ENCODE measurements around the gene IKZF2.
A peak's percentile ranks its signal among the peaks of the same experiment; 100 is the strongest.

The IKZF2 gene

DNA sequence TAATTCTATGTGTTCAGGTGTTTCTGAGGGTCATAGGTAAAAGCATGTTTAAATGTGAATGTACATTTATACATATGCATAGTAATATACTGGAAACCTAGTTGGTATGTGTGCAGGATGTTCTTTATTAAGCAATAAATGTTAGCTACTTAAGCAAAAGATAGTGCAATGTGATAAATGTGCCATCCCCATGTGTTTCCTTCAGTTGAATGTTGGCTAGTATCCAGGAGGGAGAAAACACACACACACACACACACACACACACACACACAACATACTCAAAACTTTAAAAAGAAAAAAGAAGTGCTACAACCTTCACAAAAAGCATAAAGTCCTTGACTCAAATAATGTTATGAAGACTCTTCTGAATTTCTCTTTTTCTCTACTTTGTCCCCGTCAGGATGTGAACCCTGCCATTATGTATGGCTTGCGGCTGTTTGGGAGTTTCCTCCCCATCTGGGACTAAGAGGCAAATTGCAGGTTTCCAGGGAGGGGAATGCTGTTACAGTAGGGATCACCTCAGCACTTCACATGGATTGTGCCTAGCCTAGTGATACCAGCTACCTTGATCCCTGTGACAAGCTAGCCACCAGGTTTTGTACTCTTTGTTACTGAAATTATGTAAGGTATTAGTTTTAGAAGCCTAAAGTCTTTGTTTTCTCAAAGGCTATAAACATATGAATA is 82.6 kb downstream of the IKZF2 start:
- Histone ChIP-seq H3K4me3 (peak overlapping the region; percentile 19; the same call in 1 of the 2 replicates), H3K36me3 (ENCODE audit: insufficient read depth, low read length) (no peaks in the 10 kb centered on the region; the same call in 1 of the 2 replicates), H3K9me3 (ENCODE audit: low read depth, low read length) (no peaks in the 10 kb centered on the region), H3K27ac (peak overlapping the region; percentile 78; the same call in 1 of the 2 replicates), H3K9ac (ENCODE audit: insufficient read length) (no peak overlapping the region)
- no peak for TF ChIP-seq FOXP2 (optimal IDR thresholded peaks at IDR 0.05; ENCODE audit: control extremely low read depth, extremely low read length, insufficient read depth)
- no peak for TF ChIP-seq EZH2 (IDR thresholded peaks at IDR 0.05)
- TF ChIP-seq POLR2AphosphoS5 (IDR thresholded peaks at IDR 0.05; ENCODE audit: borderline replicate concordance, low read depth, low read length) = no peak
- DNase-seq (ENCODE audit: low read depth, low spot score) = peak; percentile 51

DNA sequence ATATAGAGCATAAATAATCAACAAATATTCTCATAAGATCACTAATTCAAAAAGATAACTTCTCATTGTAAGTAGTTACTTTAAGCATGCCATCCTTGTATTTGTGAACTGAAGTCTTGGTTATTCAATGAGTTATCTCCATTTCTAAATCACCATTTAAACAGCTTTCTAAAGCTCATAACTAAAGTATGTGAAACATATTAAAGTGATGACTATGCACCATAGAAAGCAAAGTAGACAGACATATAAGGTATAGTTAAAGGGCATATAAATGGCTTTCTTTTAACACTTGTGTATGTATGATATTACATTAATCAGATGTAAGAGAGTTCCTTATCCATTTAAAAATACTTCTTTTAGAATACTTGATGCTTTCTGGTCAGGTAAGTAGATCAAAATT is 83.5 kb downstream of the IKZF2 start:
- Histone ChIP-seq H3K4me3 (no peak overlapping the region), H3K9me3 (ENCODE audit: low read depth, low read length) (no peaks in the 10 kb centered on the region), H3K36me3 (ENCODE audit: insufficient read depth, low read length) (no peaks in the 10 kb centered on the region; the same call in 1 of the 2 replicates), H3K9ac (ENCODE audit: insufficient read length) (no peak overlapping the region), H3K27ac (no peak overlapping the region)
- TF ChIP-seq EZH2 (IDR thresholded peaks at IDR 0.05) = no peak
- TF ChIP-seq FOXP2 (optimal IDR thresholded peaks at IDR 0.05; ENCODE audit: control extremely low read depth, extremely low read length, insufficient read depth) = no peak
- no peak for TF ChIP-seq POLR2AphosphoS5 (IDR thresholded peaks at IDR 0.05; ENCODE audit: borderline replicate concordance, low read depth, low read length)
- no peak for DNase-seq (ENCODE audit: low read depth, low spot score)

DNA sequence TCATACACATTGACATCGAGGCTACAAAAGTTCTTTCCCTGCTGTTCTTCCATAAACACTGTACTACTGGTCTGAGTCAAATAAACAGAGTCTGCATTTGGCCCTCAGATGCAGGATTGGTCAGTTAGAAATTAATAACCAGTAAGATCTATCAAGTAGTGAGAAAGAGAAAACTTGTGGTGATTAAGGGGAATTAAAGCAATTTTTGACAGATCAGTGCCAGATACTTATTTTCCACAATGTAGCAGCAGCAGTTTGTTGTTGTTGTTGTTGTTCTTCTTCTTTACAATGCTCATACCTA is 85.0 kb downstream of the IKZF2 start:
- no peak for TF ChIP-seq FOXP2 (optimal IDR thresholded peaks at IDR 0.05; ENCODE audit: control extremely low read depth, extremely low read length, insufficient read depth)
- TF ChIP-seq EZH2 (IDR thresholded peaks at IDR 0.05) = no peak
- no peak for TF ChIP-seq POLR2AphosphoS5 (IDR thresholded peaks at IDR 0.05; ENCODE audit: borderline replicate concordance, low read depth, low read length)
- no peak for DNase-seq (ENCODE audit: low read depth, low spot score)
- Histone ChIP-seq H3K4me3 (no peak overlapping the region), H3K36me3 (ENCODE audit: insufficient read depth, low read length) (no peaks in the 10 kb centered on the region; the same call in 1 of the 2 replicates), H3K27ac (no peak overlapping the region), H3K9me3 (ENCODE audit: low read depth, low read length) (no peaks in the 10 kb centered on the region), H3K9ac (ENCODE audit: insufficient read length) (no peak overlapping the region)

DNA sequence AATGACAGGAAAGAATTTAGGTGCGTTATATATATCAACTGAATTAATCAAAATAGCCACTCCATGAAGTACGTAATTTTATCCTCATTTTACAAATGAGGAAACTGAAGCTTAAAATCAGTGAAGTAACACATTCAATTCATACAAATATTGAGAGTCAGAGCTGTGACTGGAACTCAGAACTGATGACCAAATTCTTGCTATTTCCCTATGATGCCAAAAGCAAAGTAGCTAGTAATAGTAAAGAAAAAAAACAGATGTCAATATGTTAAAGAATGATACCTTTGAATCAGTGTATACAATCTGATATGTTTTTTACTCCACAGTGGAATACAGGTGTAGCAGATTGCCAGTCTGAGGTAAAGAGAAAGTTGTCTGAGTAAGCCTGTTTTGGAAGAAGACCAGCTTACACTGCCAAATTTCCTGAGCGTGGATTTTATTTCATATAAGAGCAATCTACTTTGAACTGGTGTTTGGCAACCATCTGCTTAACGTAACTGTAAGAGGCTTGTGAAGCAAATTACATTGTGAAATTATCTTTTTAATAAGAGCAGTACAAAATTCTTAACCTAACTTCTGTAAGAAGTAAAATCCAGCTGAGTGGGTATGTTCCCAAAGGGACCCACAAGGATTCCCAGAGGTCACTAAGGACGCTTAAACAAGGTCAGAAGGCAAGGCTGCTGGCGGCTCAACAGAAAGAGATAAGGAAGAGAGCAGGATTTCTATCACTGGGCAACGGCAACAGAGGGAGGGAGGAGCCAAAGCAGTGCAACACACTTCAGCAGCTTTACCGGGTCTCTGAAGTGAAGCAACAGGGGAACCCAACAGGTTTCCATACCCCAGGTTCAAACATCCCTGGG is 85.6 kb downstream of the IKZF2 start:
- TF ChIP-seq EZH2 (IDR thresholded peaks at IDR 0.05) = no peak
- TF ChIP-seq FOXP2 (optimal IDR thresholded peaks at IDR 0.05; ENCODE audit: control extremely low read depth, extremely low read length, insufficient read depth) = no peak
- no peak for TF ChIP-seq POLR2AphosphoS5 (IDR thresholded peaks at IDR 0.05; ENCODE audit: borderline replicate concordance, low read depth, low read length)
- H3K27ac ChIP-seq = no peak overlapping the region
- no peak overlapping the region for H3K9ac ChIP-seq (ENCODE audit: insufficient read length)
- H3K9me3 ChIP-seq (ENCODE audit: low read depth, low read length) = no peaks in the 10 kb centered on the region
- no peaks in the 10 kb centered on the region for H3K36me3 ChIP-seq (ENCODE audit: insufficient read depth, low read length)
- DNase-seq (ENCODE audit: low read depth, low spot score) = no peak
- no peak overlapping the region for H3K4me3 ChIP-seq

DNA sequence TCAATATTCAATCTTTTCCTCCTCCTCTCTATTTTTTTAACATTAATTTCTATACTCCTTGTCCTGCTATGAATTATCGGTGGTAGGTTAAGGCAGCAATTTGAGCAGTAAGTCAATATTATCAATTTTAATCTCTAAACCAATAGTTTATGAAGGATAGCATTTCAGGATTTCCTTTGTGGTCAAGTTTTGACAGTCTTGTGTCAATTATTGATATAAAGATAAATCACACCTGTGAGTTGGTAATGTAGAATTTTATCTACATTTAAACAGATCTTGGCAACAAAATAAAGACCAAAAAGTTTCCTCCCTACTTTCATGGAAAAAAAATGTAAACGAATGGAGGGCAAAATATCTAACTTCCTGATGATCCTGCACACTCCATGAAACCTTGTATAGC is 87.3 kb downstream of the IKZF2 start:
- no peak for DNase-seq (ENCODE audit: low read depth, low spot score)
- no peaks in the 10 kb centered on the region for H3K36me3 ChIP-seq (ENCODE audit: insufficient read depth, low read length)
- no peak overlapping the region for H3K9ac ChIP-seq (ENCODE audit: insufficient read length)
- H3K4me3 ChIP-seq = no peak overlapping the region
- no peaks in the 10 kb centered on the region for H3K9me3 ChIP-seq (ENCODE audit: low read depth, low read length)
- no peak overlapping the region for H3K27ac ChIP-seq
- TF ChIP-seq FOXP2 (optimal IDR thresholded peaks at IDR 0.05; ENCODE audit: control extremely low read depth, extremely low read length, insufficient read depth) = no peak
- no peak for TF ChIP-seq EZH2 (IDR thresholded peaks at IDR 0.05)
- no peak for TF ChIP-seq POLR2AphosphoS5 (IDR thresholded peaks at IDR 0.05; ENCODE audit: borderline replicate concordance, low read depth, low read length)

DNA sequence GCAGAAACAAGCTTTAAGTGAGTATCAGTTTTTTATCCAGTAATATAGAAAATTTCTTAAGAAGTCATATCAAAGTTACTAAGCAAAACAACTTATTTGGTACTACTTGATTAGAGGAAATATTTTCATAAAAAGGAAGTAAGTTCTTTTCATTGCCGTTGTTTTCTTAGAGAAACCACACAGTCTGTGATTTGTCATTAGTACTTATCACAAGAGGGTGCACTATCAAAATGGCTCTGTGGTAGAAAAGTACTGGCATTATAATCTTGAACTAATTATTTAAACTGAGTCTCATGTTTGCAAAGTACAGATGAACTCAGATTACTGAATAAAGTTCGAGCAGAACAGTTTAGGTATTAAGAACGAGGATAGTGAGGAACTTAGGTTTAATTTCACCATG is 93.4 kb downstream of the IKZF2 start:
- no peaks in the 10 kb centered on the region for H3K9me3 ChIP-seq (ENCODE audit: low read depth, low read length)
- DNase-seq (ENCODE audit: low read depth, low spot score) = no peak
- no peak overlapping the region for H3K4me3 ChIP-seq
- no peak overlapping the region for H3K9ac ChIP-seq (ENCODE audit: insufficient read length)
- no peak for TF ChIP-seq POLR2AphosphoS5 (IDR thresholded peaks at IDR 0.05; ENCODE audit: borderline replicate concordance, low read depth, low read length)
- TF ChIP-seq FOXP2 (optimal IDR thresholded peaks at IDR 0.05; ENCODE audit: control extremely low read depth, extremely low read length, insufficient read depth) = no peak
- TF ChIP-seq EZH2 (IDR thresholded peaks at IDR 0.05) = no peak
- no peak overlapping the region for H3K27ac ChIP-seq
- peaks cover 12% of the 10 kb centered on the region; the same call in 1 of the 2 replicates for H3K36me3 ChIP-seq (ENCODE audit: insufficient read depth, low read length)

DNA sequence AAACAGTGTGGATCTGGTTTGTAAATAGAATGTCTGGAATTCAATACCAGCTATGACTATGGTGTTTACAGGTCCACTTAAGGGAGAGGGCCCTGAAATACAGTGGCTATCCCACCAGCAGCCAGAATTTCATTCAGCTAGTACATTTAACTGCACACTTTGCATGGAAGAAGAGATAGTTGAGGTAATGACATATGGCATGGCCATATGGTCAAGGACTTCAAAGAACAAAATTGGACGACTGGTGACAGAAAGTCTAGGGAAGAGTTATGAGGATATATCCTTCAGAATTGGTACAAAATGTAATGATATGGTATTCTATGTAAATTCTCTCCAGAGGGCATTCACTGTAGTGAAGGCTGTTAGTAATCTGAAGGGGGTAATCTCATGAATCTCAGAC is 105.0 kb downstream of the IKZF2 start:
- H3K9ac ChIP-seq (ENCODE audit: insufficient read length) = no peak overlapping the region
- no peak overlapping the region for H3K27ac ChIP-seq
- H3K4me3 ChIP-seq = no peak overlapping the region
- TF ChIP-seq FOXP2 (optimal IDR thresholded peaks at IDR 0.05; ENCODE audit: control extremely low read depth, extremely low read length, insufficient read depth) (no peak), EZH2 (IDR thresholded peaks at IDR 0.05) (no peak), POLR2AphosphoS5 (IDR thresholded peaks at IDR 0.05; ENCODE audit: borderline replicate concordance, low read depth, low read length) (no peak)
- peaks cover 62% of the 10 kb centered on the region for H3K36me3 ChIP-seq (ENCODE audit: insufficient read depth, low read length)
- no peak for DNase-seq (ENCODE audit: low read depth, low spot score)
- H3K9me3 ChIP-seq (ENCODE audit: low read depth, low read length) = no peaks in the 10 kb centered on the region

DNA sequence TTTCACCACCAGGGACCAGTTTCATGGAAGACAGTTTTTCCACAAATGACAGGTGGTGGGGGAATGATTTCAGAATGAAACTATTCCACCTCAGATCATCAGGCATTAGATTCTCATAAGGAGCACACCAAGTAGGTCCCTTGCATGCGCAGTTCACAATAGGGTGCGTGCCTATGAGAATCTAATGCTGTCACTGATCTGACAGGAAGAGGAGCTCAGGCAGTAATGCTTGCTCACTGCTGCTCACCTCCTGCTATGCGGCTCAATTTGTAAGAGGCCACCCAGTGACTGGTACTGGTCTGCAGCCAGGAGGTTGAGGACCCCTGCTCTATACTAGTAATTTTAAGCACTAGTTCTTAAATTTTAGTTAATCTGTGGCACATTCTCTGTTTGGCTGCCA is 107.8 kb downstream of the IKZF2 start:
- TF ChIP-seq EZH2 (IDR thresholded peaks at IDR 0.05) (no peak), FOXP2 (optimal IDR thresholded peaks at IDR 0.05; ENCODE audit: control extremely low read depth, extremely low read length, insufficient read depth) (no peak), POLR2AphosphoS5 (IDR thresholded peaks at IDR 0.05; ENCODE audit: borderline replicate concordance, low read depth, low read length) (no peak)
- Histone ChIP-seq H3K9me3 (ENCODE audit: low read depth, low read length) (no peaks in the 10 kb centered on the region), H3K4me3 (no peak overlapping the region), H3K9ac (ENCODE audit: insufficient read length) (no peak overlapping the region), H3K36me3 (ENCODE audit: insufficient read depth, low read length) (peaks cover 54% of the 10 kb centered on the region), H3K27ac (no peak overlapping the region)
- no peak for DNase-seq (ENCODE audit: low read depth, low spot score)
